Prostate gland (tissue), 2 donors: ENCODE results near the gene EIF4G3. TPM values are rescaled to one million over a fixed set of nuclear protein-coding genes. Genes with fewer than 3 reads are reported as not detected.
A peak's percentile ranks its signal among the peaks of the same experiment; 100 is the strongest.

Experiments
- DNase-seq: peaks from one replicate; pipeline ENCODE4 v3.0.0-alpha.2; 2019; ENCODE audit warnings: low spot score
- H3K27ac ChIP-seq, 2 donors: fragments of 200-600 bp; sonication (generic); 2 replicates each; pipeline ENCODE4 v1.5.1; 2017 to 2019
- H3K27me3 ChIP-seq: fragments of 200-600 bp; sonication (generic); replicated peaks from 2 replicates; pipeline ENCODE4 v1.5.1; 2019; ENCODE audit not compliant: insufficient read depth
- H3K36me3 ChIP-seq, 2 donors: fragments of 200-600 bp; sonication (generic); 1 replicate in 1 of 2; 2 replicates in 1 of 2; pipeline versions ENCODE4 v1.5.1 to v1.8.1; 2017 to 2019
- H3K4me1 ChIP-seq: fragments of 200-600 bp; sonication (generic); replicated peaks from 2 replicates; pipeline ENCODE4 v1.5.1; 2019
- H3K4me3 ChIP-seq, 2 donors: fragments of 200-600 bp; sonication (generic); 2 replicates each; pipeline ENCODE4 v1.5.1; 2017 to 2019
- H3K9me3 ChIP-seq: fragments of 200-600 bp; sonication (generic); 2 replicates; pipeline ENCODE4 v1.5.1; 2017
- POLR2A ChIP-seq: fragments of 450-650 bp; IDR thresholded peaks from one replicate; pipeline ENCODE4 v1.6.1; 2016; ENCODE audit warnings: antibody characterized with exemption, mild to moderate bottlenecking
- POLR2AphosphoS5 ChIP-seq: sonication (generic); formaldehyde crosslinking; IDR thresholded peaks from one replicate; pipeline ENCODE4 v1.6.1; 2017; ENCODE audit warnings: antibody characterized with exemption
- WGBS: methylation state at CpG from one replicate; pipeline ENCODE4 v1.1.5; 2018; 5-methylcytosine and 5-hydroxymethylcytosine counted together
- intact Hi-C: fragments of 100-400 bp; cut with DNase I; formaldehyde crosslinking; loops from one replicate; pipeline ENCODE4 v1.14.2; 2022
- total RNA-seq, 2 donors: library from RNA; depleted of rRNA; stranded (reverse); fragments of >200 nt; gene quantifications; one replicate each; pipeline ENCODE4 v1.1.0, GENCODE V29; 2016
- TF ChIP-seq, protein P1 (sequence below), 4 experiments: fragments of 200-600 bp in 2 of 4; fragments of 450-650 bp in 2 of 4; sonication (generic) in 2 of 4; IDR thresholded peaks; 1 replicate in 3 of 4; 2 replicates in 1 of 4; pipeline ENCODE4 v1.5.1; 2016 to 2019; ENCODE audit warnings: antibody characterized with exemption in 4 of 4, mild to moderate bottlenecking in 2 of 4, moderate library complexity in 2 of 4

Gene EIF4G3
- total RNA-seq, 2 donors from 2014 or later: 28.3 to 81.1 TPM

DNA sequence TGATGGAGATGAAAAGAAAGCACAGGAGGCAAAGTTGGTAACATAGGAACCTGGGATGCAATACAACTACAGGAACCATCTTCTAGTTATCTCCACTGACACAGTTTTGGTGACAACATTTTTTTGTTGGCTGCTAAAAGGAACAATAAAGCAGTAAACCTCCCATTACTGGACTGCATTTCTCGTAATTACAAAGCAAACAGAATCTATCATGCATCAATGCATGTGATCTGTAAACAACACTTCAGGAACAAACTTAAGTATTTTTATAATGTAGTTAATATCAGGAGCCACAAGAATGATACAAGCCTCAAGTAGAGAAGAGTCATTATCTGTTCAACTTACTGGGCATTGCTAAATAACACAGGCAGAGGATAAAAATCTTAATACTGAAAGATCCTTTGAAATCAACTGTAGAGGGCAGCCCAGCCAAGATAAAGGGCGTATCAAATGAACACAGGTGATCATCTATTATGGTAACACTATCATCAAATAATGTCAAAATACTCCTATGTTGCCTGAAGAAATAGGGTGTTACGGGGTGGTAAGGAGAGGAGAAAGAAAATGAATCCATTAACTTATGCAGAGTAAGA is 193.3 kb downstream of the EIF4G3 start:
- no peak overlapping the region for H3K27ac ChIP-seq
- H3K36me3 ChIP-seq: no peaks in the 10 kb centered on the region
- no peak for TF ChIP-seq POLR2A
- TF ChIP-seq, protein P1, sequence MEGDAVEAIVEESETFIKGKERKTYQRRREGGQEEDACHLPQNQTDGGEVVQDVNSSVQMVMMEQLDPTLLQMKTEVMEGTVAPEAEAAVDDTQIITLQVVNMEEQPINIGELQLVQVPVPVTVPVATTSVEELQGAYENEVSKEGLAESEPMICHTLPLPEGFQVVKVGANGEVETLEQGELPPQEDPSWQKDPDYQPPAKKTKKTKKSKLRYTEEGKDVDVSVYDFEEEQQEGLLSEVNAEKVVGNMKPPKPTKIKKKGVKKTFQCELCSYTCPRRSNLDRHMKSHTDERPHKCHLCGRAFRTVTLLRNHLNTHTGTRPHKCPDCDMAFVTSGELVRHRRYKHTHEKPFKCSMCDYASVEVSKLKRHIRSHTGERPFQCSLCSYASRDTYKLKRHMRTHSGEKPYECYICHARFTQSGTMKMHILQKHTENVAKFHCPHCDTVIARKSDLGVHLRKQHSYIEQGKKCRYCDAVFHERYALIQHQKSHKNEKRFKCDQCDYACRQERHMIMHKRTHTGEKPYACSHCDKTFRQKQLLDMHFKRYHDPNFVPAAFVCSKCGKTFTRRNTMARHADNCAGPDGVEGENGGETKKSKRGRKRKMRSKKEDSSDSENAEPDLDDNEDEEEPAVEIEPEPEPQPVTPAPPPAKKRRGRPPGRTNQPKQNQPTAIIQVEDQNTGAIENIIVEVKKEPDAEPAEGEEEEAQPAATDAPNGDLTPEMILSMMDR (IDR thresholded peaks at IDR 0.05): peak in 1 of 4 experiments; percentile 23
- 81% methylated on average over 3 of the region's 3 CpGs for WGBS
- intact Hi-C loops: loop anchor here (5.0 to 10.0 kb wide), 2 partner anchors 214 to 289 kb away; no protein-coding TSS in a partner anchor
- H3K9me3 ChIP-seq: no peaks in the 10 kb centered on the region
- H3K27me3 ChIP-seq: no peaks in the 10 kb centered on the region
- DNase-seq: no peak
- no peak overlapping the region for H3K4me3 ChIP-seq
- H3K4me1 ChIP-seq: no peaks in the 10 kb centered on the region

DNA sequence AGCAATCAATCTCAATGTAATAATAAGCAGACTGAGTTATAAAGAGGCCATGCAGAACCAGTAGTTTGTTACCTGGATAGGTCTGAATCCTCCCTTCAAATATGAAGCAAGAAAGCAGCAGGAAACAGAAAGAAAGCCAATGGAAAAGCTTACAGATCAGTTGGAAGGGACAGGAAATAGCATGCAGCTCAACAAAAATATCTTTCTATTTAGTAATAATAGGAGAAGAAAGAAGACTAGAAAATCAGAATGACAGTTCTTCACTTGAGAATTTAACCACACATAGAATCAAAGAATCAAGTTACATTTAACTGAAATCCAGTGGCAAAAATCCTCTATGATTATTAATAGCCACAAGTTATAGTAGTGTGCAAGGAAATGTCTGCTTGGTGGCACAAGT is 194.4 kb downstream of the EIF4G3 start:
- no peaks in the 10 kb centered on the region for H3K36me3 ChIP-seq
- no peaks in the 10 kb centered on the region for H3K27me3 ChIP-seq
- DNase-seq: no peak
- intact Hi-C loops: loop anchor here (5.0 to 10.0 kb wide), 2 partner anchors 215 to 288 kb away; no protein-coding TSS in a partner anchor
- H3K4me1 ChIP-seq: no peaks in the 10 kb centered on the region
- no peak overlapping the region for H3K4me3 ChIP-seq
- no peaks in the 10 kb centered on the region for H3K9me3 ChIP-seq
- H3K27ac ChIP-seq: no peak overlapping the region
- TF ChIP-seq, protein P1 (IDR thresholded peaks at IDR 0.05): no peak
- TF ChIP-seq POLR2A (no peak), POLR2AphosphoS5 (no peak)

DNA sequence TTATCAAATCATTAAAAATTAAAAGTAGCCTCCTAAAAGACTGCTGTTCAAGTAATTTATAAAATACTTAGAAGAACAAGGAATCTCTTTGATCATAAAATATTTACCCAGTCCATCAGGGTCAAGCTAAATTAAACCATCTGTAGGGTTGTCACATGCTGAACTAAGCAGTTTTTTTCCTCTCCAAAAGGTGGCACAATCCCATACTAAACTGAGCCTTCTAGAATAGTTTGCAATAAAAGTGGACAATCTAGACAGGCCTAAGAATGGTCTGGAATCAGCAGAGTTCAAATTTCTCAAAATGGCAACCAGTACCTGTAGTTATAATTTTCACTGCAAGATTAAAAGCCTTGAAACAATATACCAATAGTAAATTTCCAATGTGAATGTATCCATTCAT is 194.8 kb downstream of the EIF4G3 start:
- TF ChIP-seq, protein P1 (IDR thresholded peaks at IDR 0.05): peak in 2 of 4 experiments; percentile 38 to 45
- no peak for TF ChIP-seq POLR2A
- intact Hi-C loops: loop anchor here (5.0 to 10.0 kb wide), 2 partner anchors 215 to 287 kb away; no protein-coding TSS in a partner anchor

DNA sequence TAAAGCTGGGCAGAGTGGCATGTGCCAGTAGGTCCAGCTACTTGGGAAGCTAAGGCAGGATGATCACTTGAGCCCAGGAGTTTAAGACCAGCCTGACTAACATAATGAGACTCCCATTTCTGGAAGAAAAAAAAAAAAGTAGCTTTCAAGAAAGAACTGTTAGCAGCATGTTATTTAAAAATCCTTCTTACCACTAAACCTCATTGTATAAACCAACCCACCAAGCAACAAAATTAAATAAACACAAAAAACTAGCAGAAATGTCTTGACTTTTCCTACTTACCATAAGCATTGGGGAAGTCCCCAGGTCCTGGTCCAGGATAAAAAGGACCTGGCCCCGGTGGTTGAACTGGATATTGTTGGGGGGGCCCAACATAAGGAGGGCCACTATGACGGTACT is 196.6 kb downstream of the EIF4G3 start:
- H3K36me3 ChIP-seq: no peaks in the 10 kb centered on the region
- no peak for DNase-seq
- TF ChIP-seq, protein P1 (IDR thresholded peaks at IDR 0.05): no peak
- TF ChIP-seq POLR2A (no peak), POLR2AphosphoS5 (no peak)
- H3K27ac ChIP-seq: no peak overlapping the region
- no peaks in the 10 kb centered on the region for H3K27me3 ChIP-seq
- WGBS: 94% methylated on average over 2 of the region's 2 CpGs
- no peaks in the 10 kb centered on the region for H3K9me3 ChIP-seq
- no peaks in the 10 kb centered on the region for H3K4me1 ChIP-seq
- intact Hi-C loops: loop anchor here (5.0 to 10.0 kb wide), 2 partner anchors 217 to 285 kb away; no protein-coding TSS in a partner anchor
- H3K4me3 ChIP-seq: no peak overlapping the region

More for the DNA sequence above, 194.8 kb downstream of the EIF4G3 start:
- DNase-seq: no peak
- Histone ChIP-seq H3K27ac (no peak overlapping the region), H3K27me3 (no peaks in the 10 kb centered on the region), H3K4me1 (no peaks in the 10 kb centered on the region), H3K9me3 (no peaks in the 10 kb centered on the region), H3K4me3 (no peak overlapping the region), H3K36me3 (no peaks in the 10 kb centered on the region)

DNA sequence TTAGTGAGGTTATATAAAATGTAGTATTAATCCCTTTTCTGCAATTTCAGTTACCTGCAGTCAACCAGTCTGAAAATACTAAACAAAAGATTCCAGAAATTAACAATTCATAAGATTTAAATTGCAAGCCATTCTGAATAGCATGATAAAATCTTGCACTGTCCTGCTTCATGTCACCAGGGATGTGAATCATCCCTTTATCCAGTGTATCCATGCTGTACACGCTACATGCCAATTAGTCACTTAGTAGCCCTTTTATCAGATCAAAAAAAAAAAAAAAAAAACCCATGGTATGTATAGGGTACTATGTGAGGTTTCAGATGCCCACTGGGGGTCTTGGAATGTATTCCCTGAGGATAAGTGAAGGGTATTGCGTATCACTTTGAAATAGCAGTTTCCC is 198.3 kb downstream of the EIF4G3 start:
- intact Hi-C loops: no loop called here

More for the DNA sequence above, 198.3 kb downstream of the EIF4G3 start:
- WGBS: 95% methylated on average over 2 of the region's 2 CpGs
- H3K36me3 ChIP-seq: no peaks in the 10 kb centered on the region
- no peaks in the 10 kb centered on the region for H3K4me1 ChIP-seq
- no peaks in the 10 kb centered on the region for H3K9me3 ChIP-seq
- H3K27me3 ChIP-seq: no peaks in the 10 kb centered on the region
- TF ChIP-seq POLR2A: no peak
- TF ChIP-seq, protein P1 (IDR thresholded peaks at IDR 0.05): no peak
- no peak for TF ChIP-seq POLR2AphosphoS5
- H3K4me3 ChIP-seq: no peak overlapping the region
- no peak for DNase-seq
- no peak overlapping the region for H3K27ac ChIP-seq
